SKM-1 treated with dmso at 0.1 percent for 144 hours (cell line): ENCODE measurements around the gene ACSM5.
"Not testable (repeated sequence)": the region's sequence is repeated elsewhere in the genome, so short reads cannot be mapped to it uniquely, and the experiment has no call there.

ENCODE experiments used
- DNase-seq: peaks from one replicate; lab custom pipeline; 2025; ENCODE audit not compliant: unreplicated experiment; lab: John Stamatoyannopoulos, UW

ACSM5 gene

DNA sequence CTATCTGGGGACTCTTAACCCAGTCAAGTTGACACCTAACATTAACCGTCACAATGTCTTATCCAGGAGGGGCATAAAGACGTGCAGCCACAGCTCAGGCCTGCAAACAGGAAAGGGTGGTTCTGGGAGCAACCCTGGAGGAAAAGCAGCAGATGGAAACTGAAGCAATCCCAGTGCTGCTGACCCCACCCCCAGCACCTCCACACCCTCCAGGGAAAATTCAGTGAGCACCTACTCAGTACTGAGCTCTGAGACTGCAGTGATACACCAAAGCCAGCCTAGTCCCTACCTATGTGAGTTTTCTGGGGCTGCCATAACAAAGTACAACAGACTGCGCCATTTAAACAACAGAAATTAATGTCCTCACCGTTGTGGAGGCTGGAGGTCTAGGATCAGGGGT, 32.5 kb downstream of the ACSM5 start:
- not testable (repeated sequence) for DNase-seq

DNA sequence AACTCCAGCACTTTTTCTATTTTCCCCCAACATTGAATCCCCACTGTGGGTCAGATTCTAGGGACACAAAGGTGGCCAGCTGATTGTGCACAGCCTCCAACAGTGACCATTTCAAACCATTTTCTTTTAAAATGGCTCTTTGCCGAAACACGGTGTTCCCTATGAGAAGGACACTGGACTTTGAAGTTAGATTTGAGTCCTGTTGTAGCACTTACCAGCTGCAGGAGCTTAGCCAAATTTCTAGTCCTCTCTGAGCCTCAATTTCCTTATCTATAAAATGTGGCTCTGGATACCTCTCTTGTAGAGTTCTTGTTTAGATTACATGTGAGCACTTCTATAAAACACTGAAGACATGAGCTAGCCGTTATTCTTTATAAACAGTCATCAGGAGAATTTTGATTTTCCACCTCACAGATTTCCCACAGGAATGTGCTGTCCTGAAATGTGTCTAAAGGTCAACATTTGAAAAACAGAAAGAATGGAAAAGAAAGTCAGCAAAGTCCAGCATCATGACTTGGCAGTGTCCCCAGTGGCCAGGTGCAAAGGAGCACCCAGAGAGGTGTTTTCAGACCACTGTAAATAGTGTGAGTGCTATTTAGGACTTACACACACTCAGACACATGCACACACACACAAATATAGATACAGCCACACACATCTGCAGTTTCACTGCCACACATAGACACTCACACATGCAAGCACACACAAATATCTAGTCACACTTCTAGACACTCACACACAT, 37.5 kb downstream of the ACSM5 start:
- DNase-seq: not testable (repeated sequence)

DNA sequence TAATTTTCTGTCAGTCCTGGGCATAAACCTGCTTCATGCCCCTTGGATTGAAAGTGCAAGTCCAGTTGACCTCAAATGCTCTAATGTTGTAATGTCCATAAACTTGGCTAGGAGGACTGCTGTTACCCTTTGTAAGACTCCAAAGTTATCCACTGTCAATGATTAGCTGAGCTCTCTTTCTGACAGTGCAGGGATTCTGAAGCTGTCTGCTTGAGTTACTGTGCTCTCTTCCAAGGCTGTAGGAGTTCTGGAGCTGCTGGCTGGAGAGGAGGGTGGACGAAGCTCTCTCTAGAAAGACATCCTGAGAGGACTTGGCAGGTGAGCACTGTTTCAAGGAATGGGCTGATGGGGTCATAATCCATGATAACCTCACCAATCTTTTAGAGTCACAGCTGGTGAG, 42.0 kb downstream of the ACSM5 start, which contains the start of gene ACSM2A:
Gene ACSM2A, plus strand, starts transcription at position 158 of the 400 bp plus-strand sequence. CDS start 8,594 bp downstream, outside the sequence.
- not testable (repeated sequence) for DNase-seq

DNA sequence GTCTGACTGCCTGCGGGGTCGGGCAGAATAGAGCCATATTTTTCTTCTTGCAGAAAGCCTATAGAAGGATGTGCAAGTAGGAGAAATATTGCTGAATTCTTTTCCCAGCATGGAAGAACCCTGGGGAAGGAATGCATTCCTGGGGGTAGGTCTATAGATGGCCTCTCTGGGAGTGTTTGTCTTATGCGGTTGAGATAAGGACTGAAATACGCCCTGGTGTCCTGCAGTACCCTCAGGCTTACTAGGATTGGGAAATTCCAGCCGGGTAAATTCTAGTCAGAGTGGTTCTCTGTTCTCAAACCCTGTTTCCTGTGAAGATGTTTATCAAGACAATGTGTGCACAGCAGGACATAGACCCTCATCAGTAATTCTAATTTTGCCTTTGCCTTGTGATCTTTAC, 44.3 kb downstream of the ACSM5 start:
- not testable (repeated sequence) for DNase-seq

DNA sequence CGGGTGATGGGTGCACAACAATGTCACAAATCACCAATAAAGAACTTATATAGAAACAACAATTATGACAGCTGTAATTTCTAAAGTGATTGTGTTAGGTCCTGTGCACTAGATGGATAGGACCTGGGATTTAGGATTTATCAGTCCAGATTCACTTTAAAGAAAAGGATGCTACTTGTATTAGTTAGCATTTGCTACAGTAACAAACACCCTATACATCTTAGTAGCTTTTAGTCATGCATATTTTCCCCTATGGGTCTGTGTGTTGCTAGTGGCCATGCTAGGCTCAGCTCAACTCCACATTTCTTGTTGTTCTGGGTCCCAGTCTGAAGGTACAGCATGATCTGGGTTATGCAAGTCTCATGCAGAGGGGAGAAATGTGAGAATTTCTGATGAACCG, 49.9 kb downstream of the ACSM5 start:
- not testable (repeated sequence) for DNase-seq

GRCh38 chr16:20460313-20460712, 51.0 kb downstream of the ACSM5 start:
- not testable (repeated sequence) for DNase-seq

GRCh38 chr16:20468954-20469353, 59.6 kb downstream of the ACSM5 start:
- DNase-seq: not testable (repeated sequence)

DNA sequence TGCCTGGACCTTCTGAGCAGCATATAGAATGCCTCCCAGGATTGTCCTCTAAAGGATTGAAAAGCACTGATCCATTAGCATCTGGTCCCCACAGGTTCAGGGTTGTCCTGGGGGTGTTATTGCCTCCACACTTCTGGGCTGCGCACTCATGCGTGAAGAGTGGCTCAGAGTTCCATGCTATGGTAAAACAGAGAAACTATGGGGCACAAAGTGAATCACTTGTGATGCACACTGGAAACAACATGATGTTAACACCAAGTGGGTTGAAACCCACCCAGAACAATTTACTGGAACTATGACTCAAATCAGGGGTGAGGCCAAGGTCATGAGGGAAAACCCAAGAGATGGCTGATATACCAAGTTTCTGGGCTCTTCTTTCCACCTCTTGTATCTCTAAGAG, 60.6 kb downstream of the ACSM5 start:
- DNase-seq: not testable (repeated sequence)

DNA sequence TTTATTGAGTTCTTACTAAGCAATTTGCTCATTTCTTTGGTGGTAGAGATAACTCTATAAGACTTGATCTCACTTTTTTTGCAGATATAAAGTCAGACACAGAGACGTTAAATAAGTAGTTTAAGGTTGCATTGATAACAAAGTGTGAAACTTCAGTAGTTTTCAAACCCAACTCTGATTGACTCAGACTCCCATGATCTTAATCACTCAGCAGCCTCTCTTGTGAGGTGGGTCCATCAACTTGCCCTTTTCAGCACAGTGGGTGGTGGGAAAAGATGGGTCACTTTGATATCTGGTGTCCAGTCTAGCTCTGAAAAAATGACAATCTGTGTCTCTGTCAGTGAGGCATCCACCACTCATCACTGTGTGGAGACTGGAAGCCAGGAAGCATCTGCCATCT, 61.4 kb downstream of the ACSM5 start:
- not testable (repeated sequence) for DNase-seq

DNA sequence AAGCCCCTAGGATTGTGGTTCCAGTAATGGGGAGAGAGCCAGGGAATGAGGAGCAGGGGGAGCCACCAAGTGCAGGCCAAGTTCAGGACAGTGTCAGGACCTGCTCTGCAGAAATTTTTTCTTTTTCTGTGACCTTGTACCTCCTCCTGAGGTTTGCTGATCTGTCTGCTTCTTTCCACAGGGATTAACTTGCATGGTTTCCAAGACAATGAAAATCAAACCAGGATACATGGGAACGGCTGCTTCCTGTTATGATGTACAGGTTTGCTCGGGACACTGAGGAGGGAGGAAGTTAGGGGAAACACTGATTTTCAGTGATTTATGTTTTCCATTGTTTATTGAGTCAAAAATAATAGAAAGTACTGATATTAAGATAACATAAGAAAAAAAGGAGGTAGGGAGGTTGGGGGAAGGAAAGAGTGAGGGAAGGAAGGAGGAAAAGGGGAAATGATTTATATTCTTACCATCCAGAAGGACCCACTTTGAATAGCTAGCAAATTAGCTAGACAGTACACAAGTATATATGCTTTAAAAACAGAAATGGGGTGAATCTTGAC, 67.9 kb downstream of the ACSM5 start:
- DNase-seq: not testable (repeated sequence)

DNA sequence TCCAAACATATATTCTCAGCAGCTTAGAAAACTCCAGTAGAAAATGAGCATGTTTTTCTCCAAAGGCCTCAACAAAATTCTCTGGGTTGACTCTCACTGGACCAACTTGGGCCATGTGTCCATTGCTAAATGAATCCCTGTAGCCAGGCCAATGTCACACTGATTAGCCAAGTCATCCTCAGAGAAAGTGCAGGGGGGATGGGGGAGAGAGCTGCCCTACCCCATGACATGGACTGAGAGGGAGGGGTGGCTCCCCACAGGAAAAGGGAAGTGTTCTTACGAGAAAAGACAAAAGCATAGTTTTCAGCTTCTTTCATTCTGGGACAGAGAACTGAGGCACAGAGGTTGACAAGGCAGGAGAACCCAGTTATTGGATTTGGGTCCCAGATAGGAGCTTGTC, 74.7 kb downstream of the ACSM5 start:
- DNase-seq: not testable (repeated sequence)

- DNase-seq: no peak
Observed at GRCh38 chr16:20484726-20485125, 75.4 kb downstream of the ACSM5 start.

- no peak for DNase-seq
Observed at GRCh38 chr16:20485408-20485807, 76.1 kb downstream of the ACSM5 start.
